BJ (cell line): Measurements from ENCODE around the gene CASS4. TPM values are rescaled to one million over a fixed set of nuclear protein-coding genes. Genes with fewer than 3 reads are reported as not detected.

Experiments used
- CTCF ChIA-PET: fragments of 350-600 bp; formaldehyde crosslinking; extraction: SDS; loops from one replicate; lab custom pipeline; 2021; ENCODE audit warnings: antibody characterized with exemption, inconsistent platforms; lab: Yijun Ruan, JAX
- POLR2A ChIA-PET: fragments of 300-600 bp; sonication (Branson Sonifier 250); formaldehyde crosslinking; extraction: SDS; loops from one replicate; lab custom pipeline; 2021; ENCODE audit warnings: antibody characterized with exemption; lab: Charles Lee
- DNase-seq: peaks from one replicate; pipeline ENCODE4 v3.0.0-alpha.2; 2011; ENCODE audit warnings: low read depth
- H3K27me3 ChIP-seq: 2 replicates; pipeline ENCODE4 v1.6.0; 2011; ENCODE audit warnings: low read length; ENCODE audit not compliant: control insufficient read depth, insufficient read depth
- H3K36me3 ChIP-seq: 2 replicates; pipeline ENCODE4 v1.5.1; 2011; ENCODE audit warnings: low read length; ENCODE audit not compliant: control insufficient read depth, insufficient read depth
- H3K4me3 ChIP-seq: 2 replicates; pipeline ENCODE4 v1.5.1; 2011; ENCODE audit warnings: low read depth, mild to moderate bottlenecking, control low read depth, low read length
- CTCF ChIP-seq: IDR thresholded peaks from 2 replicates; pipeline ENCODE4 v1.5.1; 2011; ENCODE audit warnings: low read depth, mild to moderate bottlenecking, control low read depth, inconsistent platforms, low read length, moderate library complexity; ENCODE audit not compliant: insufficient read depth
- polyA plus RNA-seq: library from polyadenylated mRNA; depleted of rRNA; stranded (reverse); fragments of >200 nt; gene quantifications from 2 replicates; pipeline ENCODE4 v1.2.3, GENCODE V29; 2011; rRNA removed
- small RNA-seq: library from RNA; depleted of rRNA; stranded (forward); fragments of <200 nt; gene quantifications from one replicate; pipeline ENCODE3, GENCODE V24; 2012; ENCODE audit warnings: low replicate concordance, low read depth; ENCODE audit not compliant: insufficient read length

Gene CASS4
- polyA plus RNA-seq, 1 experiment: 0.50 TPM

- POLR2A ChIA-PET: no interaction called here
- TF ChIP-seq CTCF: peak; percentile 55
- DNase-seq: no peak
- H3K36me3 ChIP-seq: peaks cover 4% of the 10 kb centered on the region; the same call in 1 of the 2 replicates
- H3K4me3 ChIP-seq: no peak overlapping the region
- H3K27me3 ChIP-seq: no peaks in the 10 kb centered on the region; the same call in 1 of the 2 replicates
- CTCF ChIA-PET: interaction anchor here (1.1 to 1.6 kb wide), 2 partner anchors 11 to 90 kb away, joined by 4 to 5 read pairs; no protein-coding TSS in a partner anchor
These were observed 92.4 kb downstream of the CASS4 start for GRCh38 chr20:56504373-56505005.

GRCh38 chr20:56506103-56506502 is 94.0 kb downstream of the CASS4 start:
- POLR2A ChIA-PET: interaction anchor here (0.7 kb wide), 1 partner anchor 14 kb away, joined by 3 read pairs; no protein-coding TSS in a partner anchor

More at GRCh38 chr20:56506103-56506502, 94.0 kb downstream of the CASS4 start:
- no peak for TF ChIP-seq CTCF
- no peaks in the 10 kb centered on the region; the same call in 1 of the 2 replicates for H3K27me3 ChIP-seq
- no peak overlapping the region for H3K4me3 ChIP-seq
- DNase-seq: no peak
- CTCF ChIA-PET: interaction anchor here (1.2 to 1.6 kb wide), 2 partner anchors 10 to 13 kb away, joined by 3 to 5 read pairs; no protein-coding TSS in a partner anchor
- peaks cover 4% of the 10 kb centered on the region; the same call in 1 of the 2 replicates for H3K36me3 ChIP-seq

Small RNA genes within 50 kb of the gene (small RNA-seq; reads per million reads assigned to genes)
- not detected for gene RPL39P

Other genes starting within 250 kb of the CASS4 start
- gene MC3R, start 163.5 kb upstream of the CASS4 start, polyA plus RNA-seq: not detected in 2 replicates
- gene FAM210B, start 53.3 kb upstream of the CASS4 start, polyA plus RNA-seq: 40.7 and 50.5 TPM in 2 replicates
- 40.4 and 46.4 TPM in 2 replicates for gene AURKA, start 20.0 kb upstream of the CASS4 start, polyA plus RNA-seq
- gene CSTF1, start 19.6 kb upstream of the CASS4 start, polyA plus RNA-seq: 59.5 and 70.9 TPM in 2 replicates
- 126 and 145 TPM in 2 replicates for gene RTF2, start 56.4 kb downstream of the CASS4 start, polyA plus RNA-seq
- gene FAM209A, start 112.5 kb downstream of the CASS4 start, polyA plus RNA-seq: 0.09 and 0.11 TPM in 2 replicates
- gene FAM209B, start 121.0 kb downstream of the CASS4 start, polyA plus RNA-seq: 0.33 TPM in 1 of 2 replicates, not detected in the other
- gene TFAP2C, start 217.0 kb downstream of the CASS4 start, polyA plus RNA-seq: 3.9 and 4.4 TPM in 2 replicates